ENCODE measurements around the gene POU3F2. TPM values are rescaled to one million over a fixed set of nuclear protein-coding genes. Genes with fewer than 3 reads are reported as not detected.

The POU3F2 gene
- total RNA-seq, 2 donors from 2014 or later: 0.07 TPM; not detected in 1

GRCh38 chr6:98871057-98871456, 36.7 kb downstream of the POU3F2 start:
- no peak for TF ChIP-seq CTCF (conservative IDR thresholded peaks at IDR 0.05)
- Histone ChIP-seq H3K9me3 (ENCODE audit: control insufficient read depth, low read length) (no peaks in the 10 kb centered on the region), H3K27ac (ENCODE audit: low read depth, low read length) (no peak overlapping the region), H3K4me1 (ENCODE audit: control insufficient read depth, insufficient read depth, low read length) (no peaks in the 10 kb centered on the region), H3K4me3 (ENCODE audit: low read length) (no peak overlapping the region), H3K9ac (ENCODE audit: extremely low read depth, low read length, poor library complexity, severe bottlenecking) (no peak overlapping the region), H3K27me3 (ENCODE audit: control insufficient read depth, insufficient read depth, low read length, poor library complexity, severe bottlenecking) (no peaks in the 10 kb centered on the region), H3K36me3 (ENCODE audit: control insufficient read depth, insufficient read depth, low read length) (no peaks in the 10 kb centered on the region)
- Mint-ChIP-seq H3K27me3 (ENCODE audit: insufficient read depth) (no peaks in the 10 kb centered on the region), H3K27ac (no peak overlapping the region), H3K36me3 (ENCODE audit: low read depth) (peaks cover 13% of the 10 kb centered on the region), H3K4me1 (no peaks in the 10 kb centered on the region), H3K4me3 (no peak overlapping the region), H3K9me3 (no peaks in the 10 kb centered on the region)
- WGBS, 2 experiments (ENCODE audit: insufficient coverage in 1 of 2, insufficient read length in 1 of 2): 97 to 100% methylated on average over 2 to 3 of the region's 3 CpGs
- DNase-seq: no peak

- 87 to 96% methylated on average over 2 to 3 of the region's 3 CpGs for whole genome bisulfite sequencing, 2 experiments (ENCODE audit: insufficient coverage in 1 of 2, insufficient read length in 1 of 2)
- no peaks in the 10 kb centered on the region for H3K4me1 Mint-ChIP-seq
These were observed 37.4 kb downstream of the POU3F2 start for GRCh38 chr6:98871821-98872220.

GRCh38 chr6:98875375-98875774, 41.0 kb downstream of the POU3F2 start:
- no peak for DNase-seq
- no peak overlapping the region for H3K9ac ChIP-seq (ENCODE audit: extremely low read depth, low read length, poor library complexity, severe bottlenecking)
- TF ChIP-seq CTCF (conservative IDR thresholded peaks at IDR 0.05): no peak
- H3K4me3 ChIP-seq (ENCODE audit: low read length): no peak overlapping the region
- H3K27ac ChIP-seq (ENCODE audit: low read depth, low read length): no peak overlapping the region
- 94 to 100% methylated on average over 2 of the region's 2 CpGs for WGBS, 2 experiments (ENCODE audit: insufficient coverage in 1 of 2, insufficient read length in 1 of 2)
- Mint-ChIP-seq H3K27me3 (ENCODE audit: insufficient read depth) (no peaks in the 10 kb centered on the region), H3K27ac (no peak overlapping the region), H3K9me3 (no peaks in the 10 kb centered on the region), H3K36me3 (ENCODE audit: low read depth) (peaks cover 14% of the 10 kb centered on the region), H3K4me1 (no peaks in the 10 kb centered on the region), H3K4me3 (no peak overlapping the region)
- H3K4me1 ChIP-seq (ENCODE audit: control insufficient read depth, insufficient read depth, low read length): no peaks in the 10 kb centered on the region
- no peaks in the 10 kb centered on the region for H3K9me3 ChIP-seq (ENCODE audit: control insufficient read depth, low read length)
- H3K36me3 ChIP-seq (ENCODE audit: control insufficient read depth, insufficient read depth, low read length): no peaks in the 10 kb centered on the region
- no peaks in the 10 kb centered on the region for H3K27me3 ChIP-seq (ENCODE audit: control insufficient read depth, insufficient read depth, low read length, poor library complexity, severe bottlenecking)

More at GRCh38 chr6:98871821-98872220, 37.4 kb downstream of the POU3F2 start:
- H3K36me3 ChIP-seq (ENCODE audit: control insufficient read depth, insufficient read depth, low read length): no peaks in the 10 kb centered on the region
- H3K27ac ChIP-seq (ENCODE audit: low read depth, low read length): no peak overlapping the region
- no peak for TF ChIP-seq CTCF (conservative IDR thresholded peaks at IDR 0.05)
- no peaks in the 10 kb centered on the region for H3K27me3 Mint-ChIP-seq (ENCODE audit: insufficient read depth)
- peaks cover 11% of the 10 kb centered on the region for H3K36me3 Mint-ChIP-seq (ENCODE audit: low read depth)
- DNase-seq: no peak
- H3K27ac Mint-ChIP-seq: no peak overlapping the region
- no peak overlapping the region for H3K9ac ChIP-seq (ENCODE audit: extremely low read depth, low read length, poor library complexity, severe bottlenecking)
- no peaks in the 10 kb centered on the region for H3K4me1 ChIP-seq (ENCODE audit: control insufficient read depth, insufficient read depth, low read length)
- H3K4me3 Mint-ChIP-seq: no peak overlapping the region
- H3K27me3 ChIP-seq (ENCODE audit: control insufficient read depth, insufficient read depth, low read length, poor library complexity, severe bottlenecking): no peaks in the 10 kb centered on the region
- H3K9me3 ChIP-seq (ENCODE audit: control insufficient read depth, low read length): no peaks in the 10 kb centered on the region
- no peaks in the 10 kb centered on the region for H3K9me3 Mint-ChIP-seq
- H3K4me3 ChIP-seq (ENCODE audit: low read length): no peak overlapping the region

Data from endodermal cell (in vitro differentiated cells).